SW480 (cell line): ENCODE data around the gene NECTIN1.
A peak's percentile ranks its signal among the peaks of the same experiment; 100 is the strongest.

Source experiments
- DNase-seq: peaks from one replicate; pipeline ENCODE4 v3.0.0-alpha.2; 2016; ENCODE audit warnings: low spot score

NECTIN1 gene

GRCh38 chr11:119712459-119713358, 16.3 kb downstream of the NECTIN1 start:
- DNase-seq: no peak

GRCh38 chr11:119712006-119712405, 17.0 kb downstream of the NECTIN1 start:
- DNase-seq: no peak

GRCh38 chr11:119711476-119711875, 17.5 kb downstream of the NECTIN1 start:
- no peak for DNase-seq

- no peak for DNase-seq
These were observed 18.6 kb downstream of the NECTIN1 start for GRCh38 chr11:119710417-119710816.

GRCh38 chr11:119709638-119710346, 19.2 kb downstream of the NECTIN1 start:
- peak; percentile 61 for DNase-seq

- DNase-seq: no peak
These were observed 19.8 kb downstream of the NECTIN1 start for GRCh38 chr11:119709171-119709570.

GRCh38 chr11:119708384-119708783, 20.6 kb downstream of the NECTIN1 start:
- no peak for DNase-seq

- no peak for DNase-seq
These were observed 22.1 kb downstream of the NECTIN1 start for GRCh38 chr11:119706887-119707286.

GRCh38 chr11:119706029-119706428, 23.0 kb downstream of the NECTIN1 start:
- no peak for DNase-seq

- DNase-seq: no peak
These were observed 23.6 kb downstream of the NECTIN1 start for GRCh38 chr11:119705362-119705761.

- no peak for DNase-seq
These were observed 24.2 kb downstream of the NECTIN1 start for GRCh38 chr11:119704849-119705248.

GRCh38 chr11:119701591-119702549, 27.1 kb downstream of the NECTIN1 start:
- DNase-seq: peak; percentile 52

- DNase-seq: no peak
These were observed 28.3 kb downstream of the NECTIN1 start for GRCh38 chr11:119700536-119701346.

GRCh38 chr11:119700030-119700429, 29.0 kb downstream of the NECTIN1 start:
- no peak for DNase-seq

- DNase-seq: no peak
These were observed 29.8 kb downstream of the NECTIN1 start for GRCh38 chr11:119699227-119699626.

- no peak for DNase-seq
These were observed 31.1 kb downstream of the NECTIN1 start for GRCh38 chr11:119697882-119698281.

- no peak for DNase-seq
These were observed 31.6 kb downstream of the NECTIN1 start for GRCh38 chr11:119697445-119697844.

GRCh38 chr11:119696378-119697222, 32.4 kb downstream of the NECTIN1 start:
- peak; percentile 59 for DNase-seq

- peak; percentile 47 for DNase-seq
These were observed 34.7 kb downstream of the NECTIN1 start for GRCh38 chr11:119694334-119694733.

GRCh38 chr11:119693253-119693815, 35.7 kb downstream of the NECTIN1 start:
- no peak for DNase-seq
